Measurements from ENCODE around the gene AP3B1. TPM values are rescaled to one million over a fixed set of nuclear protein-coding genes. Genes with fewer than 3 reads are reported as not detected.

AP3B1 gene
- total and polyA plus RNA-seq, 2 donors (not counting 3 experiments of a cell fraction or from before 2014, with no cell fraction given): 31.6 to 46.7 TPM

DNA sequence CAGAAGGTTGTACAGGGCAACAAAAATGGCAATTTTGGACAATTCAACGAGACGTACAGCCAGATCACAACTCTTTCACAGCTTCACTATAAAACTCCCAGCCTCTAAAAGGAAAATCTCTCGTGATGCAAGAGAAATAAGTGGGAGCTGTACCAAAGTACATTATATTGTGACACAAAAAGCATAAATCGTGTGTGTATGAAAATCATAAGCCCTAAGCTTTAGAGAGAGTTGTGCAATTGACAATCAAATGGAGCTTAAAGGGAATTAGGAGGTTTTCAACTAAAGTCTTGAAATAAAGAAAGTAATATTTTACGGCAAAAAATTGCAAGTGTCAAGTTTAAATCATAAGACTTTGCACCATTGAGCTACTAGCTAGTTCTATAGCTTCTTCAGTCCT, 323.6 kb downstream of the AP3B1 start:
- no peak for FAIRE-seq
- Histone ChIP-seq H3K9me1 (replicated peaks; ENCODE audit: control insufficient read depth, extremely low read depth, insufficient read depth, low read length) (no peaks in the 10 kb centered on the region), H3K4me3 (replicated peaks in 1 of 3; ENCODE audit: insufficient read depth in 1 of 3, low read depth in 1 of 3, low read length in 3 of 3) (no peak overlapping the region), H3K79me2 (ENCODE audit: control insufficient read depth, insufficient read depth, low read length) (no peaks in the 10 kb centered on the region), H3K4me2 (ENCODE audit: insufficient read depth, low read length) (no peak overlapping the region), H3K4me1 (ENCODE audit: control insufficient read depth, extremely low read depth, insufficient read depth, low read length) (peaks cover 12% of the 10 kb centered on the region), H3K9ac (replicated peaks; ENCODE audit: extremely low read depth, insufficient read depth, low read length) (no peak overlapping the region), H2AFZ (ENCODE audit: low read depth, low read length) (no peak overlapping the region), H3K9me3 (replicated peaks; ENCODE audit: control insufficient read depth, insufficient read depth, low read length) (no peaks in the 10 kb centered on the region), H3K36me3 (ENCODE audit: control insufficient read depth in 2 of 2, extremely low read depth in 1 of 2, insufficient read depth in 2 of 2, low read length in 2 of 2) (no peaks in the 10 kb centered on the region), H3K27me3 (ENCODE audit: control insufficient read depth in 2 of 2, insufficient read depth in 2 of 2, low read length in 2 of 2) (peaks cover 56 to 66% of the 10 kb centered on the region in 2 experiments), H4K20me1 (replicated peaks; ENCODE audit: control insufficient read depth, extremely low read depth, insufficient read depth, low read length) (no peaks in the 10 kb centered on the region), H3K27ac (ENCODE audit: insufficient read depth, low read depth, low read length) (no peak overlapping the region)
- TF ChIP-seq, protein P1, sequence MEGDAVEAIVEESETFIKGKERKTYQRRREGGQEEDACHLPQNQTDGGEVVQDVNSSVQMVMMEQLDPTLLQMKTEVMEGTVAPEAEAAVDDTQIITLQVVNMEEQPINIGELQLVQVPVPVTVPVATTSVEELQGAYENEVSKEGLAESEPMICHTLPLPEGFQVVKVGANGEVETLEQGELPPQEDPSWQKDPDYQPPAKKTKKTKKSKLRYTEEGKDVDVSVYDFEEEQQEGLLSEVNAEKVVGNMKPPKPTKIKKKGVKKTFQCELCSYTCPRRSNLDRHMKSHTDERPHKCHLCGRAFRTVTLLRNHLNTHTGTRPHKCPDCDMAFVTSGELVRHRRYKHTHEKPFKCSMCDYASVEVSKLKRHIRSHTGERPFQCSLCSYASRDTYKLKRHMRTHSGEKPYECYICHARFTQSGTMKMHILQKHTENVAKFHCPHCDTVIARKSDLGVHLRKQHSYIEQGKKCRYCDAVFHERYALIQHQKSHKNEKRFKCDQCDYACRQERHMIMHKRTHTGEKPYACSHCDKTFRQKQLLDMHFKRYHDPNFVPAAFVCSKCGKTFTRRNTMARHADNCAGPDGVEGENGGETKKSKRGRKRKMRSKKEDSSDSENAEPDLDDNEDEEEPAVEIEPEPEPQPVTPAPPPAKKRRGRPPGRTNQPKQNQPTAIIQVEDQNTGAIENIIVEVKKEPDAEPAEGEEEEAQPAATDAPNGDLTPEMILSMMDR (IDR thresholded peaks at IDR 0.05; ENCODE audit: extremely low read depth in 1 of 2, insufficient read depth in 1 of 2, low read depth in 1 of 2, low read length in 2 of 2): no peak
- TF ChIP-seq, protein P2, sequence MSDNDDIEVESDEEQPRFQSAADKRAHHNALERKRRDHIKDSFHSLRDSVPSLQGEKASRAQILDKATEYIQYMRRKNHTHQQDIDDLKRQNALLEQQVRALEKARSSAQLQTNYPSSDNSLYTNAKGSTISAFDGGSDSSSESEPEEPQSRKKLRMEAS (IDR thresholded peaks at IDR 0.05; ENCODE audit: insufficient read depth, insufficient read length): no peak
- no peak for TF ChIP-seq EZH2 (IDR thresholded peaks at IDR 0.05; ENCODE audit: borderline replicate concordance, low read depth, low read length, severe bottlenecking)
- intact Hi-C loops (cut with micrococcal nuclease): loop anchor here (5.0 kb wide), 2 partner anchors 324 to 339 kb away; no protein-coding TSS in a partner anchor
- no peak for DNase-seq (ENCODE audit: low read depth, low spot score)
- dilution Hi-C loops (cut with MboI; ENCODE audit: extremely low pct_ligation_motif_present, low sequenced_read_pairs): no loop called here
- POLR2A ChIA-PET: no interaction called here
- CTCF ChIA-PET: no interaction called here
- no TSS peak for BruUV-seq (replicated peaks)

DNA sequence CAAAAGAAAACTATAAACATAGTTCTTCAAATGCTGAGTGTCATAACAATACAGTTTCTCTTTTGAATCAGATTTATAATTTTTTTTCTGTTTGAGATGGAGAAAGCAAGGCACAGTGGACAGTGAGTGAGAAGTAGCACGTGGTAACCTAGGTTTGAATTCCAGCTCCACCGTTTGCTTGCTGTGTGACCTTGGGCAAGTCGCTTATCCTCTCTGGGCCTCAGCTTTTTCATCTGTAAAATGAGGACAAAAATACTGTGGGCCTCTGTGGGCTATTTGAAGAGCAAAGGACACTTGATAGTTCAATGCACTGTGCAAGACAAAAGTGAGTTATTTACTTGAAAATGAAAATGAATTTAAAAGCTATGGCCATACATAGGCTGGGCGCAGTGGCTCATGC, 330.7 kb downstream of the AP3B1 start:
- no peak overlapping the region for H2AFZ ChIP-seq (ENCODE audit: low read depth, low read length)
- no peak overlapping the region for H3K27ac ChIP-seq (ENCODE audit: insufficient read depth, low read depth, low read length)
- H3K27me3 ChIP-seq (ENCODE audit: control insufficient read depth in 2 of 2, insufficient read depth in 2 of 2, low read length in 2 of 2): peaks cover 30 to 57% of the 10 kb centered on the region in 2 experiments
- no peaks in the 10 kb centered on the region for H3K9me1 ChIP-seq (replicated peaks; ENCODE audit: control insufficient read depth, extremely low read depth, insufficient read depth, low read length)
- H3K4me3 ChIP-seq (replicated peaks in 1 of 3; ENCODE audit: insufficient read depth in 1 of 3, low read depth in 1 of 3, low read length in 3 of 3): no peak overlapping the region
- intact Hi-C loops (cut with micrococcal nuclease) (no loop called here), dilution Hi-C loops (cut with MboI; ENCODE audit: extremely low pct_ligation_motif_present, low sequenced_read_pairs) (no loop called here)
- no peak for DNase-seq (ENCODE audit: low read depth, low spot score)
- POLR2A ChIA-PET: no interaction called here
- no peak overlapping the region for H3K4me2 ChIP-seq (ENCODE audit: insufficient read depth, low read length)
- H3K9ac ChIP-seq (replicated peaks; ENCODE audit: extremely low read depth, insufficient read depth, low read length): no peak overlapping the region
- H3K79me2 ChIP-seq (ENCODE audit: control insufficient read depth, insufficient read depth, low read length): no peaks in the 10 kb centered on the region
- H3K4me1 ChIP-seq (ENCODE audit: control insufficient read depth, extremely low read depth, insufficient read depth, low read length): no peaks in the 10 kb centered on the region
- no peaks in the 10 kb centered on the region for H3K36me3 ChIP-seq (ENCODE audit: control insufficient read depth in 2 of 2, extremely low read depth in 1 of 2, insufficient read depth in 2 of 2, low read length in 2 of 2)
- no TSS peak for BruUV-seq (replicated peaks)
- CTCF ChIA-PET: no interaction called here
- FAIRE-seq: no peak
- no peaks in the 10 kb centered on the region for H4K20me1 ChIP-seq (replicated peaks; ENCODE audit: control insufficient read depth, extremely low read depth, insufficient read depth, low read length)
- TF ChIP-seq, protein P1 (IDR thresholded peaks at IDR 0.05; ENCODE audit: extremely low read depth in 1 of 2, insufficient read depth in 1 of 2, low read depth in 1 of 2, low read length in 2 of 2): no peak
- TF ChIP-seq JUN (IDR thresholded peaks at IDR 0.05; ENCODE audit: borderline replicate concordance, insufficient read depth, insufficient read length, low read depth) (no peak), POLR2A (IDR thresholded peaks at IDR 0.05; ENCODE audit: low read depth, low read length) (no peak), GATA2 (IDR thresholded peaks at IDR 0.05; ENCODE audit: insufficient read depth, insufficient read length, low read depth, low read length) (no peak)
- no peaks in the 10 kb centered on the region for H3K9me3 ChIP-seq (replicated peaks; ENCODE audit: control insufficient read depth, insufficient read depth, low read length)

Measured in endothelial cell of umbilical vein (primary cell).